ENCODE results near the gene ZFYVE9. TPM values are rescaled to one million over a fixed set of nuclear protein-coding genes. Genes with fewer than 3 reads are reported as not detected.

Gene ZFYVE9
- total and polyA plus RNA-seq, 2 of the 8 experiments (the other 6 are each of a cell fraction or from before 2014, with no cell fraction given) = 5.8 to 26.5 TPM

GRCh38 chr1:52158218-52158617 is 16.3 kb downstream of the ZFYVE9 start:
- H3K23me2 ChIP-seq (ENCODE audit: low read depth, low read length) = no peaks in the 10 kb centered on the region
- no peak overlapping the region for H3K4ac ChIP-seq (replicated peaks; ENCODE audit: insufficient read length, low read depth, low read length)
- H2AFZ ChIP-seq (ENCODE audit: low read length) = no peak overlapping the region
- no peak overlapping the region for H3K18ac ChIP-seq (ENCODE audit: extremely low read depth, low read length)
- H3K36me3 ChIP-seq (ENCODE audit: control insufficient read depth in 2 of 4, insufficient read depth in 4 of 4, low read length in 3 of 4) = no peaks in the 10 kb centered on the region
- H3K27me3 ChIP-seq (replicated peaks in 1 of 4; ENCODE audit: control insufficient read depth in 3 of 4, extremely low read depth in 1 of 4, insufficient read depth in 3 of 4, low read length in 3 of 4) = no peaks in the 10 kb centered on the region
- H4K91ac ChIP-seq (replicated peaks; ENCODE audit: insufficient read length, low read length) = no peak overlapping the region
- H3K9me3 ChIP-seq (ENCODE audit: insufficient read depth in 2 of 2, low read depth in 1 of 2, low read length in 1 of 2) = peaks cover 9 to 15% of the 10 kb centered on the region in 2 experiments
- H3K14ac ChIP-seq (ENCODE audit: insufficient read length) = no peak overlapping the region
- H4K8ac ChIP-seq (ENCODE audit: extremely low read depth, insufficient read depth, low read length) = no peak overlapping the region
- no peak for DNase-seq (ENCODE audit: low read depth in 1 of 2, low spot score in 2 of 2)
- H2BK120ac ChIP-seq (replicated peaks; ENCODE audit: low read depth, low read length) = no peak overlapping the region
- 97% methylated on average over 4 of the region's 4 CpGs; no CpG with 5 or more reads in 1 of the 2 experiments for whole genome bisulfite sequencing, 2 experiments (ENCODE audit: extremely low coverage in 1 of 2, insufficient coverage in 1 of 2, insufficient read length in 1 of 2, insufficient replicate concordance in 2 of 2, low coverage in 1 of 2, low lambda C conversion rate in 2 of 2, missing lambda C conversion rate in 1 of 2)
- ChIA-PET POLR2A (ENCODE audit: partially characterized antibody) (interaction anchor here (0.8 kb wide), 1 partner anchor 65 kb away, joined by 3 read pairs; no protein-coding TSS in a partner anchor), CTCF (ENCODE audit: partially characterized antibody) (interaction anchor here (0.6 to 1.2 kb wide), 3 partner anchors 16 to 135 kb away, joined by 3 to 5 read pairs (median 3); partner anchors contain the start of gene ZFYVE9)
- H2AK5ac ChIP-seq (ENCODE audit: low read depth, low read length) = no peak overlapping the region
- no peaks in the 10 kb centered on the region for H3K4me1 ChIP-seq (replicated peaks in 1 of 4; ENCODE audit: control insufficient read depth in 3 of 4, insufficient read depth in 4 of 4, low read length in 3 of 4)
- no peak overlapping the region for H2BK12ac ChIP-seq (ENCODE audit: low read depth, low read length)
- no peak overlapping the region for H3K4me3 ChIP-seq (ENCODE audit: extremely low read depth in 1 of 4, insufficient read depth in 2 of 4, low read depth in 3 of 4, low read length in 4 of 4)
- no peaks in the 10 kb centered on the region for H4K20me1 ChIP-seq (replicated peaks in 1 of 2; ENCODE audit: control insufficient read depth in 1 of 2, insufficient read depth in 2 of 2, low read length in 2 of 2)
- no peak overlapping the region for H2BK20ac ChIP-seq (ENCODE audit: low read length)
- H2BK5ac ChIP-seq (ENCODE audit: low read depth, low read length) = no peak overlapping the region
- no peak overlapping the region for H3K27ac ChIP-seq (ENCODE audit: low read depth, low read length)
- peaks cover 10% of the 10 kb centered on the region for H3K79me1 ChIP-seq (ENCODE audit: low read depth, low read length)
- no peak overlapping the region for H3K56ac ChIP-seq (replicated peaks; ENCODE audit: insufficient read length, low read depth, low read length)
- no peak overlapping the region for H3K23ac ChIP-seq (ENCODE audit: insufficient read length)
- no peak for FAIRE-seq
- H3K9ac ChIP-seq (replicated peaks in 1 of 4; ENCODE audit: extremely low read depth in 1 of 4, low read depth in 3 of 4, low read length in 3 of 4) = no peak overlapping the region
- no peak overlapping the region for H4K5ac ChIP-seq (ENCODE audit: insufficient read length, low read depth, low read length)
- H3K79me2 ChIP-seq (ENCODE audit: control insufficient read depth in 1 of 2, insufficient read depth in 2 of 2, low read length in 2 of 2) = peaks cover 6 to 30% of the 10 kb centered on the region in 2 experiments; a peak in 3 of 4 replicates
- H3K4me2 ChIP-seq (ENCODE audit: insufficient read depth in 1 of 2, low read depth in 2 of 2, low read length in 2 of 2) = no peak overlapping the region
- H2BK15ac ChIP-seq (ENCODE audit: low read length) = no peak overlapping the region
- TF ChIP-seq SAP30 (IDR thresholded peaks at IDR 0.05; ENCODE audit: insufficient read depth, insufficient replicate concordance, low read length) (no peak), SP4 (IDR thresholded peaks at IDR 0.05; ENCODE audit: low read length) (no peak), GABPA (IDR thresholded peaks at IDR 0.05; ENCODE audit: borderline replicate concordance, insufficient read depth, low read length) (no peak), SUZ12 (IDR thresholded peaks at IDR 0.05; ENCODE audit: low read length) (no peak)

Data from H1 (cell line).